OCI-LY1 (cell line): ENCODE data around the gene TNFAIP8.

Experiments used
- CTCF ChIP-seq: fragments of 200-600 bp; sonication (generic), shearing (Covaris generic); IDR thresholded peaks from 2 replicates; pipeline ENCODE4 v1.5.1; 2017; ENCODE audit warnings: mild to moderate bottlenecking, antibody characterized with exemption, low read length, moderate library complexity, mixed read lengths
- EZH2 ChIP-seq: fragments of 200-600 bp; sonication (generic), shearing (Covaris generic); IDR thresholded peaks from 2 replicates; pipeline ENCODE4 v1.8.0; 2017; ENCODE audit warnings: borderline replicate concordance, mixed run types, mild to moderate bottlenecking, antibody characterized with exemption, low read length, moderate library complexity, mixed read lengths

DNA sequence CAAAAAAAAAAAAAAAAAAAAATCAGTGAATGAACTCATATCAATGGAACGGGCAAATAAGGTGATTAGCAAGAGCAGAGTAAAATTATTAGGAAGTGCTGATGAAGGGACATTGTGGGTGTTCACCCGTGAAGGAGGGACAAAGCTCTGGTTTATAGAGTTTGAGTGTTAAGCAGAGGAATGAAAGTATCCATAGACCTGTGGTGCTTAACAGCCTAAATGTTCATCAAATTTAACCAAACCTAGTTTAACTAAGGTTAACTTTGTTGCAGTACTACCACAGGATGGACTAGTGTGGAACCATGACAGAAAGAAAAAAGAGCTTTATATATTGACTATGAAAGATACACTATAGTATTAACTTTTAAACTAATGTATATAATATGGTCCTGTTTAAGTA, 44.1 kb upstream of the TNFAIP8 start:
- TF ChIP-seq CTCF: no peak
- TF ChIP-seq EZH2: no peak
